ENCODE data around the gene ALG6.
"Not testable (repeated sequence)": the region's sequence is repeated elsewhere in the genome, so short reads cannot be mapped to it uniquely, and the experiment has no call there.

ALG6 gene

DNA sequence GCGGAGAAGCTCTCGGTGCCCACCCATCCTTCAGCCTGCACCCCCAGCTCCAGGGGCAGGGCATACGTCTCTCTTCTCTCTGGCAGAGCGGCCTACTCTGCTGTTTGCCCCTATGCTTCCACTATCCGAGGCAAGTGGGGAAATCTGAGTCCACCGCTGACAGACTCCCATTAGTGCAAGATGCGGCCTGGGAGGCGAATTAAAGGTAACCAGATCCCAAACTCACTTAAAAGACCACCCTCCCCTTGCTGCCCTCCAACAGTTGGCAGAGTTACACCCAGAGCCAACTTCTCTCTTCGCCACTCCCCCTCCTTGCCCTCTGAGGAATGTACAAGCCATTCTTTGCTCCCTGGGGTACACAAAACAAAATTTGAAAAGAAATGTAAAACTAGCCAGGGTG, 38.6 kb upstream of the ALG6 start:
- no peak for DNase-seq (ENCODE audit: low read depth)

GRCh38 chr1:63329621-63330330, 37.7 kb upstream of the ALG6 start:
- DNase-seq (ENCODE audit: low read depth), result no peak

GRCh38 chr1:63330331-63330916, 37.0 kb upstream of the ALG6 start:
- DNase-seq (ENCODE audit: low read depth), result no peak

DNA sequence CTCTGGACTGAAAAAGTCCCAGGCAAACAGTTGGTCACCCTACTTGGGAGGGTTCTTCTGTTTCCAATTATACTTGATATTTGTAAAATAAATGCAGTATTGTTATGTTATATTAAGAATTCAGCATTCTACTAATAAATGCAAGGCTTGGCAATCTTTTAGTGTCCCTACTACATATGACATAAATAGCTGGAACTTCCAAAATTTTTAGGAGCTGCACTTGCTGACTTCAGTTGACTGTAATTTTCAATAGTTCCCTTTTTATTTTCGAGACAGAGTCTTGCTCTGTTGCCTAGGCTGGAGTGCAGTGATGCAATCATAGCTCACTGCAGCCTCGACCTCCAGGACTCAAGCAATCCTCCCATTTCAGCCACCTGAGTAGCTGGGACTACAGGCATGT, 25.0 kb upstream of the ALG6 start:
- DNase-seq (ENCODE audit: low read depth), result no peak

- no peak for DNase-seq (ENCODE audit: low read depth)
Observed at GRCh38 chr1:63343922-63344321, 23.5 kb upstream of the ALG6 start.

- DNase-seq (ENCODE audit: low read depth), result no peak
Observed at GRCh38 chr1:63350320-63350719, 17.1 kb upstream of the ALG6 start.

GRCh38 chr1:63352736-63353135, 14.7 kb upstream of the ALG6 start:
- no peak for DNase-seq (ENCODE audit: low read depth)

GRCh38 chr1:63356234-63356633, 11.2 kb upstream of the ALG6 start:
- DNase-seq (ENCODE audit: low read depth), result not testable (repeated sequence)

- no peak for DNase-seq (ENCODE audit: low read depth)
Observed at GRCh38 chr1:63359561-63359960, 7.9 kb upstream of the ALG6 start.

GRCh38 chr1:63362073-63362472, 5.4 kb upstream of the ALG6 start:
- no peak for DNase-seq (ENCODE audit: low read depth)

- no peak for DNase-seq (ENCODE audit: low read depth)
Observed at GRCh38 chr1:63362578-63362977, 4.8 kb upstream of the ALG6 start.

DNA sequence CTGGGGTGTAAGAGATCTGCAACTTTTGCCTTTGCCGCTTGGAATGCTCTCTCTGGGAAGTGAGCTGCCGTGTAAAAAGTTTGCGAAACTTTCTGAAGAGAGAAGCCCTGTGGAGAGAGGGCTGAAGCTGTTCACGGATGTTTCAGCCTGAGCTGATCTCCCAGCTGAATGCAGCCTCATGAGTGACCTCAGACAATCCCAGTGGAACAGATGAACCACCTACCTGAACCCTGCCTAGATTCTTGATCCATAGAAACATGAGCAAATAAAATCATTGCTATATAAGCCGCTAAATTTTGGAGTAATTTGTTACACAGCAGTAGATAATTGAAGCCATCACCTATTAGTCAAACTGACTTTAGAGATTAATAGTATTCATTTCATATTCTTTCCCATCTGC, 4.4 kb upstream of the ALG6 start:
- no peak for DNase-seq (ENCODE audit: low read depth)

DNA sequence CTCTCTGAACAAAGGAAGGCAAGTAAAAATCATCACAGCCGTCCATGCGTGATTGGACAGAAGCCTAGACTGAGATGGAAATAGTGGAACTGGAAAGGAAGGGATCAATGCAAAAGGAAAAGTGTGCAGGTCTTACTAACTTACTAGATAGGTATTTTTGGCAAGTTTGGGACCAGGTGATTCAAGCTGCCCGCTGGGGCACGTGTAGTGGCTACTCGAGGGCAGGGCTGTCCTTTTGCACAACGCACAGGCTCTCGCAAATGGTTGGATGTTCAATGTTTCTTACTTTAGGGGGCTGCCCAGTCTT, 566 bp upstream of the ALG6 start:
- DNase-seq (ENCODE audit: low read depth), result no peak

DNA sequence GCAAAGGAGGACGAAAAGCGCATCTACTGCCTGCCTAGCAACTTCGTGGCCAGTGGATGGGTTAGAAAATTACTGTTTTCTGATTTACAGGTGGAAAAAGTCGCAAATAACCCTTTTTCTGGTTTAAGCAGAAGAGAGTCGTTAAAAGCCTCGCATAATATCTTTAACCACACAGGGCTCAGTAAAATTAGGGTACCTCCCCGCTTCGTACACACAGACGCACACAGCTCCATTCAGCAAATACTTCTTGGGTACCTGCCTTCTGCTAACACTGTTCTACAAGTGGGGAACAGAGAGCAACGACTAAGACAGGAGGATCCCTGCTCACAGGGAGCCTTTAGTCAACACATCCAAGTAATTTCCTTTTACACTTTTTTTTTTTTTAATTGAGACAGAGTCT, 704 bp downstream of the ALG6 start:
- peak; percentile 11 for DNase-seq (ENCODE audit: low read depth)

GRCh38 chr1:63379583-63379982, 12.2 kb downstream of the ALG6 start:
- no peak for DNase-seq (ENCODE audit: low read depth)

GRCh38 chr1:63381741-63382140, 14.3 kb downstream of the ALG6 start:
- no peak for DNase-seq (ENCODE audit: low read depth)

DNA sequence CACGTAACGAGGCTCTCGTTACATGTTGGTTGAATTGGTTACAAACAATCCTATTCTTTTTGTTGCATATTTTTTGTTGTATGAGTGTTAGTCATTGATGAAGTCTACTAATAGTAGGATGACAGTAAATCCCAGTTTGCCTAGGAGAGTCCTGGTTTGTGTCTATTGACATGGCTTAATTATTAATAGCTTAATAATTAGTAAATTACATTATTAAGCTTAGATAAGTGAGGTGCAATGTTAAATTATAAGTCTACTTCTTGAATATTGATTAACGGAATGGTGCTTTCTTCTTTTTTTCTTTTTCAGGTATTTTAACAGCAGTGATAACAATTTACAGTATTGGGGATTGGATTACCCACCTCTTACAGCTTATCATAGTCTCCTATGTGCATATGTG, 34.5 kb downstream of the ALG6 start:
- DNase-seq (ENCODE audit: low read depth), result no peak

GRCh38 chr1:63403386-63403785, 36.0 kb downstream of the ALG6 start:
- no peak for DNase-seq (ENCODE audit: low read depth)

- DNase-seq (ENCODE audit: low read depth), result no peak
Observed at GRCh38 chr1:63405021-63405420, 37.6 kb downstream of the ALG6 start.

- no peak for DNase-seq (ENCODE audit: low read depth)
Observed at GRCh38 chr1:63405987-63406386, 38.6 kb downstream of the ALG6 start.

DNA sequence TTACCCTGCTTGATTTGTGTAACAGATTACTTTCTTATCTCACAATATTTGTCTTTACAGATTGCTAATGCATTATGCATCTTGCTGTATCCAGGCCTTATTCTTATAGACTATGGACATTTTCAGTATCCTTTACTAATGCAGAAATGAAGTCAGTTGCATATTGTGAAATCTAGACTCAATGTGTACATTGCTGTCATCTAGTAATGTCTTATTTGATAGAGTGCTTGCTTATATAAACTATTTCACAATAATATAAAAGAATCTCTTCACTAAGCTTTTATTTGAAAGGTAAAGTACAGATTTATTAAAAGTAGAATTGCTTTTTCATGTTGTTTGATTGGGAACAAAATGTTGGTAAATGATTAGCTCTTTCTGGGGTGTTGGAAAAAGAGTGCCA, 39.6 kb downstream of the ALG6 start:
- peak; percentile 57 for DNase-seq (ENCODE audit: low read depth)

DNA sequence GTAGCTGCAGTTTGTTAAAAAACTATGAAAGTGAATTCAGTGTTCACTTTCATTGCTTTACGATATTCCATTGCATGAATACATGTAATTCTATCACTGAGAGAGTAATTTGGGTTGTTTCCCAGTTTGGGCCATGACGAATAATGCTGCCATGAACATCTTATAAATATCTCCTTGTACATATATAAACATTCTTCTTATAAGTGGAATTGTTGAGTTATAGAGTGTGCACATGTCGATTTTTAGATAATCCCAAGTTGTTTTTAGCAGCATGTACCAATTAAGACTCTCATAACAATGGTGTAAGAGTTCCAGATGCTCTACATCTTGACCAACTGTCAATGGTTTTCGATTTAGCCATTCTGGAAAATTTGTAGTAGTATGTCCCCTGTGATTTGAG, 40.9 kb downstream of the ALG6 start:
- DNase-seq (ENCODE audit: low read depth), result peak; percentile 66

- no peak for DNase-seq (ENCODE audit: low read depth)
Observed at GRCh38 chr1:63411066-63411465, 43.6 kb downstream of the ALG6 start.

GRCh38 chr1:63413394-63413793, 46.0 kb downstream of the ALG6 start:
- DNase-seq (ENCODE audit: low read depth), result no peak
